Neural progenitor cell (in vitro differentiated cells): ENCODE data around the gene CHADL. TPM values are rescaled to one million over a fixed set of nuclear protein-coding genes. Genes with fewer than 3 reads are reported as not detected.

ENCODE experiments used
- DNase-seq: peaks from one replicate; pipeline ENCODE4 v3.0.0-alpha.2; 2016; ENCODE audit warnings: low spot score
- H2AFZ ChIP-seq: fragments of 200-600 bp; sonication (generic); replicated peaks from 2 replicates; pipeline ENCODE4 v1.6.1; 2016; ENCODE audit warnings: antibody characterized with exemption
- H3F3A ChIP-seq: fragments of 200-600 bp; sonication (generic); 2 replicates; pipeline ENCODE4 v1.6.1; 2016; ENCODE audit warnings: antibody characterized with exemption, low read depth
- H3K27ac ChIP-seq: fragments of 200-600 bp; sonication (generic); 2 replicates; pipeline ENCODE4 v1.5.1; 2016; ENCODE audit warnings: mild to moderate bottlenecking
- H3K27me3 ChIP-seq: fragments of 200-600 bp; sonication (generic); 2 replicates; pipeline ENCODE4 v1.6.1; 2016; ENCODE audit warnings: mild to moderate bottlenecking, moderate library complexity
- H3K36me3 ChIP-seq: fragments of 200-600 bp; sonication (generic); 2 replicates; pipeline ENCODE4 v1.5.1; 2016
- H3K4me1 ChIP-seq: fragments of 200-600 bp; sonication (generic); 2 replicates; pipeline ENCODE4 v1.6.1; 2016; ENCODE audit warnings: mixed run types
- H3K4me2 ChIP-seq: fragments of 200-600 bp; sonication (generic); 2 replicates; pipeline ENCODE4 v1.6.1; 2016
- H3K4me3 ChIP-seq: fragments of 200-600 bp; sonication (generic); 2 replicates; pipeline ENCODE4 v1.5.1; 2016
- H3K79me2 ChIP-seq: fragments of 200-600 bp; sonication (generic); 2 replicates; pipeline ENCODE4 v1.6.1; 2016; ENCODE audit warnings: low read depth
- H3K9ac ChIP-seq: fragments of 200-600 bp; sonication (generic); 2 replicates; pipeline ENCODE4 v1.6.1; 2016
- H3K9me3 ChIP-seq: fragments of 200-600 bp; sonication (generic); 2 replicates; pipeline ENCODE4 v1.5.1; 2016; ENCODE audit warnings: low read depth
- H4K20me1 ChIP-seq: fragments of 200-600 bp; sonication (generic); 2 replicates; pipeline ENCODE4 v1.6.1; 2016; ENCODE audit warnings: low read depth
- H3K27ac Mint-ChIP-seq: 3 replicates; pipeline ENCODE4 v1.8.0; 2021; ENCODE audit warnings: mixed read lengths
- H3K27me3 Mint-ChIP-seq: 2 replicates; pipeline ENCODE4 v1.8.0; 2022; ENCODE audit warnings: low read depth, mild to moderate bottlenecking, inconsistent platforms, moderate library complexity, mixed read lengths; ENCODE audit not compliant: insufficient read depth
- H3K36me3 Mint-ChIP-seq: 3 replicates; pipeline ENCODE4 v1.8.0; 2021; ENCODE audit warnings: mixed read lengths
- H3K4me1 Mint-ChIP-seq: 3 replicates; pipeline ENCODE4 v1.8.0; 2021; ENCODE audit warnings: mixed read lengths
- H3K4me3 Mint-ChIP-seq: 3 replicates; pipeline ENCODE4 v1.8.0; 2021; ENCODE audit warnings: mild to moderate bottlenecking, moderate library complexity, mixed read lengths
- H3K9me3 Mint-ChIP-seq: 3 replicates; pipeline ENCODE4 v1.8.0; 2020; ENCODE audit warnings: mixed read lengths
- CTCF ChIP-seq: fragments of 200-600 bp; sonication (generic); IDR thresholded peaks from 2 replicates; pipeline ENCODE4 v1.5.1; 2017; ENCODE audit warnings: antibody characterized with exemption, mild to moderate bottlenecking
- EZH2 ChIP-seq: fragments of 200-600 bp; sonication (generic); IDR thresholded peaks from 2 replicates; pipeline ENCODE4 v1.6.1; 2017; ENCODE audit warnings: antibody characterized with exemption, mild to moderate bottlenecking, moderate library complexity
- EZH2phosphoT487 ChIP-seq: fragments of 200-600 bp; sonication (generic); IDR thresholded peaks from 2 replicates; pipeline ENCODE4 v1.6.1; 2017; ENCODE audit warnings: antibody characterized with exemption
- total RNA-seq: library from RNA; depleted of rRNA; stranded (reverse); fragments of >200 nt; gene quantifications from 2 replicates; pipeline ENCODE4 v1.2.3, GENCODE V29; 2015; ENCODE audit warnings: low replicate concordance

Gene CHADL
- total RNA-seq, 1 donor from 2014 or later, result not detected

DNA sequence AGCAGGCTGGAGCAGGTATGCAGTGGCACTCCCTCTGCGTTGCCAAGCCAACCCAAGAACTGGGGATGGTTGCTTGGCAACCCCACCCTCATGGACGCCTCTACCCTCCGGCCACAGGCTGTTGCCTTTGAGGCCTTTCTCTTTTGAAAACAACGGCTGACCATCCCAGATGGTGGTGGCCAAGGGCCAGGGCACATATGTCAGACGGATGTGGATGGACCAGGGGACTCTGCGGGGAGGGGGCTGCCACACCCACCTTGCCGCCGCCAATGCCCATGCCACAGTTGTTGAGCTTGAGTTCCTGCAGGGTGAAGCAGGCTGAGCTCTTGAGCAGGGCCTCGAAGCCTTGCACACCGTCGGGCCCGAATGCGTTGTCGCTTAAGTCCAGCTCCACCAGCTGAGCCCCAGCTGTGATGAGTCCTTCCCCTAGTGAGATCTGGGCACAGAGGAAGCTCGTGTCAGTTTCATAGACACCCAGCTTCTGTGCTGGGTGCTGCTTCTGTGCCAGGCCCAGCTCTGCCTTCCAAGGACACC lies 23.7 kb upstream of the CHADL start:
- Histone ChIP-seq H3K27me3 (no peaks in the 10 kb centered on the region), H2AFZ (no peak overlapping the region), H3K4me3 (no peak overlapping the region), H3K9me3 (no peaks in the 10 kb centered on the region), H3K36me3 (peaks cover 3% of the 10 kb centered on the region), H3K9ac (no peak overlapping the region), H3F3A (no peaks in the 10 kb centered on the region), H3K4me2 (no peak overlapping the region), H3K79me2 (no peaks in the 10 kb centered on the region), H4K20me1 (peaks cover 11% of the 10 kb centered on the region), H3K27ac (no peak overlapping the region), H3K4me1 (no peaks in the 10 kb centered on the region)
- Mint-ChIP-seq H3K4me1 (peaks cover 3% of the 10 kb centered on the region), H3K9me3 (no peaks in the 10 kb centered on the region), H3K4me3 (no peak overlapping the region), H3K27me3 (peaks cover 2% of the 10 kb centered on the region), H3K27ac (no peak overlapping the region), H3K36me3 (peaks cover 35% of the 10 kb centered on the region)
- DNase-seq, result no peak
- TF ChIP-seq CTCF, result no peak
- no peak for TF ChIP-seq EZH2phosphoT487
- no peak for TF ChIP-seq EZH2

- H3K9ac ChIP-seq, result no peak overlapping the region
- H3K27ac ChIP-seq, result no peak overlapping the region
- Mint-ChIP-seq H3K9me3 (no peaks in the 10 kb centered on the region), H3K27me3 (peaks cover 2% of the 10 kb centered on the region), H3K4me1 (peaks cover 3% of the 10 kb centered on the region), H3K36me3 (peaks cover 36% of the 10 kb centered on the region), H3K4me3 (no peak overlapping the region), H3K27ac (no peak overlapping the region)
- no peak overlapping the region for H3K4me3 ChIP-seq
- H3K4me1 ChIP-seq, result no peaks in the 10 kb centered on the region
- no peak overlapping the region for H3K4me2 ChIP-seq
- peaks cover 5% of the 10 kb centered on the region for H3K36me3 ChIP-seq
- H2AFZ ChIP-seq, result no peak overlapping the region
- DNase-seq, result no peak
- H3K27me3 ChIP-seq, result no peaks in the 10 kb centered on the region
- no peaks in the 10 kb centered on the region for H3K79me2 ChIP-seq
- peaks cover 6% of the 10 kb centered on the region for H4K20me1 ChIP-seq
- TF ChIP-seq CTCF (no peak), EZH2 (no peak), EZH2phosphoT487 (no peak)
- H3K9me3 ChIP-seq, result no peaks in the 10 kb centered on the region
- H3F3A ChIP-seq, result no peaks in the 10 kb centered on the region
Observed at GRCh38 chr22:41263704-41264103, 23.0 kb upstream of the CHADL start.

DNA sequence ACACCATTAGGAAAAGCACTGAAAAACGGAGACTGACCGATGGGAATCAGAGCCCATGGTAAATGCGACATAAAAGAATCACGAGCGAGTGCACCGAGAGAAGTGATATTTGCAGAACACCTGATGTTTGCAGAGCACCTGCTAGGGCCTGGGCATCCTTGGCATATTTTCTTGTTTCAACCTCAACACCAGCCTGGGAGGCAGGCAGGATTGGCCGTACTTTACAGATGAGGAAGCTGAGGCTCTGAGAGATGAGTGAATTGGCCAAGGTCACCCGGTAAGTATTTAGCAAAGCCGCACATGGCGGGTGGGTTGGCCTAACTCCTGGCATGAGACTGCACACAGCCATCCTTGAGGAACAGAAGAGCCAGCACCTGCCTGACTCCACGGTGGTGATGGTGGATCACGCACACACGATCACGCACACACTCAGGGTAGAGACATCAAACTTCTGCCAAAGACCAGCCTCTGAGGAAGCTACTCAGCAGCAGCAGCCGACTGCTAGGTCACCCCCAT lies 21.6 kb upstream of the CHADL start:
- Histone ChIP-seq H3K4me2 (no peak overlapping the region), H3F3A (no peaks in the 10 kb centered on the region), H3K4me3 (no peak overlapping the region), H3K27me3 (no peaks in the 10 kb centered on the region), H3K36me3 (peaks cover 5% of the 10 kb centered on the region), H3K9me3 (no peaks in the 10 kb centered on the region), H3K9ac (no peak overlapping the region), H2AFZ (no peak overlapping the region), H4K20me1 (peaks cover 6% of the 10 kb centered on the region), H3K27ac (no peak overlapping the region), H3K4me1 (peaks cover 7% of the 10 kb centered on the region), H3K79me2 (no peaks in the 10 kb centered on the region)
- H3K36me3 Mint-ChIP-seq, result peaks cover 32% of the 10 kb centered on the region
- peaks cover 3% of the 10 kb centered on the region for H3K4me1 Mint-ChIP-seq
- no peak for DNase-seq
- no peak overlapping the region for H3K4me3 Mint-ChIP-seq
- H3K27me3 Mint-ChIP-seq, result peaks cover 2% of the 10 kb centered on the region
- no peak overlapping the region for H3K27ac Mint-ChIP-seq
- TF ChIP-seq EZH2 (no peak), CTCF (no peak), EZH2phosphoT487 (no peak)
- no peaks in the 10 kb centered on the region for H3K9me3 Mint-ChIP-seq
